Liver (tissue), 9 donors: ENCODE results near the gene ZNF556. TPM values are rescaled to one million over a fixed set of nuclear protein-coding genes. Genes with fewer than 3 reads are reported as not detected.
"Not testable (repeated sequence)": the region's sequence is repeated elsewhere in the genome, so short reads cannot be mapped to it uniquely, and the experiment has no call there.

Experiments
- DNase-seq: peaks from one replicate; pipeline ENCODE4 v3.0.0-alpha.2; 2017; ENCODE audit warnings: low spot score
- H3K27ac ChIP-seq, 2 donors: one replicate each; pipeline ENCODE4 v1.7.0; 2013; ENCODE audit warnings: inconsistent platforms in 2 of 2, low read length in 2 of 2, control low read depth in 1 of 2, low read depth in 1 of 2, mild to moderate bottlenecking in 1 of 2
- H3K27me3 ChIP-seq, 4 donors: one replicate each; pipeline versions ENCODE4 v1.6.1 to v1.7.0; 2013; ENCODE audit warnings: low read length in 3 of 4, inconsistent platforms in 1 of 4, mild to moderate bottlenecking in 1 of 4, moderate library complexity in 1 of 4; ENCODE audit not compliant: control insufficient read depth in 4 of 4, insufficient read depth in 4 of 4
- H3K36me3 ChIP-seq, 4 donors: one replicate each; pipeline versions ENCODE4 v1.6.1 to v1.7.0; 2013; ENCODE audit warnings: low read length in 3 of 4, mild to moderate bottlenecking in 3 of 4, low read depth in 1 of 4, moderate library complexity in 1 of 4; ENCODE audit not compliant: control insufficient read depth in 4 of 4, insufficient read depth in 3 of 4
- H3K4me1 ChIP-seq, 4 donors: one replicate each; pipeline versions ENCODE4 v1.6.1 to v1.7.0; 2013; ENCODE audit warnings: low read length in 3 of 4, mild to moderate bottlenecking in 3 of 4, moderate library complexity in 1 of 4; ENCODE audit not compliant: control insufficient read depth in 4 of 4, insufficient read depth in 4 of 4
- H3K4me3 ChIP-seq, 3 donors: one replicate each; pipeline versions ENCODE4 v1.6.1 to v1.7.0; 2013; ENCODE audit warnings: low read length in 3 of 3, control low read depth in 1 of 3, low read depth in 1 of 3, mild to moderate bottlenecking in 1 of 3
- H3K9ac ChIP-seq, 2 donors: one replicate each; pipeline ENCODE4 v1.7.0; 2013; ENCODE audit warnings: low read length in 2 of 2, mild to moderate bottlenecking in 2 of 2, moderate library complexity in 2 of 2, control low read depth in 1 of 2, low read depth in 1 of 2
- H3K9me3 ChIP-seq, 4 donors: one replicate each; pipeline versions ENCODE4 v1.6.1 to v1.7.0; 2013; ENCODE audit warnings: low read length in 3 of 4; ENCODE audit not compliant: control insufficient read depth in 4 of 4
- ATF3 ChIP-seq: IDR thresholded peaks from 2 replicates; pipeline ENCODE4 v1.6.1; 2016; ENCODE audit warnings: antibody characterized with exemption
- CTCF ChIP-seq: fragments of 150-350 bp; IDR thresholded peaks from 2 replicates; pipeline ENCODE4 v1.5.1; 2017; ENCODE audit warnings: improper control_type of control experiment, low read depth, low read length; ENCODE audit not compliant: missing input control
- FOXA1 ChIP-seq: IDR thresholded peaks from 2 replicates; pipeline ENCODE4 v1.6.1; 2016; ENCODE audit warnings: antibody characterized with exemption
- FOXA2 ChIP-seq: IDR thresholded peaks from 2 replicates; pipeline ENCODE4 v1.6.1; 2016; ENCODE audit warnings: antibody characterized with exemption
- GABPA ChIP-seq, 2 donors: IDR thresholded peaks in 1 of 2; conservative IDR thresholded peaks in 1 of 2; 2 replicates each; pipeline ENCODE4 v1.6.1; 2016; ENCODE audit warnings: antibody characterized with exemption in 2 of 2, mild to moderate bottlenecking in 1 of 2, moderate library complexity in 1 of 2
- HNF4A ChIP-seq, 2 donors: conservative IDR thresholded peaks; 2 replicates each; pipeline ENCODE4 v1.6.1; 2016; ENCODE audit warnings: antibody characterized with exemption in 2 of 2, mild to moderate bottlenecking in 2 of 2
- HNF4G ChIP-seq: IDR thresholded peaks from 2 replicates; pipeline ENCODE4 v1.6.1; 2016; ENCODE audit warnings: antibody characterized with exemption
- RAD21 ChIP-seq, 2 donors: IDR thresholded peaks; 2 replicates each; pipeline ENCODE4 v1.6.1; 2016; ENCODE audit warnings: antibody characterized with exemption in 2 of 2, mild to moderate bottlenecking in 2 of 2
- REST ChIP-seq: IDR thresholded peaks from 2 replicates; pipeline ENCODE4 v1.6.1; 2016; ENCODE audit warnings: antibody characterized with exemption, mild to moderate bottlenecking
- SP1 ChIP-seq: IDR thresholded peaks from 2 replicates; pipeline ENCODE4 v1.6.1; 2018; ENCODE audit warnings: antibody characterized with exemption, mild to moderate bottlenecking
- ZBTB33 ChIP-seq: IDR thresholded peaks from 2 replicates; pipeline ENCODE4 v1.6.1; 2016; ENCODE audit warnings: antibody characterized with exemption
- WGBS: extraction: QIAGEN DNeasy Blood & Tissue Kit; methylation state at CpG from one replicate; pipeline ENCODE4 v1.1.7; 2013; 5-methylcytosine and 5-hydroxymethylcytosine counted together
- polyA plus RNA-seq, 2 donors: library from polyadenylated mRNA; stranded (reverse) in 1 of 2; unstranded in 1 of 2; fragments of 200-250 nt in 1 of 2; fragments of >200 nt in 1 of 2; fragmentation: Nextera tagmentation in 1 of 2; extraction: Ambion mirVana in 1 of 2; gene quantifications; one replicate each; pipeline versions ENCODE4 v1.2.1 to v1.2.3, GENCODE V29; 2013 to 2015
- total RNA-seq, 2 donors: library from RNA; depleted of rRNA; stranded (reverse); fragments of >200 nt; gene quantifications; one replicate each; pipeline ENCODE4 v1.2.3, GENCODE V29; 2014
- donor health status: healthy.
- donor health status: healthy.
- donor health status: healthy.
- donor health status: healthy.
- donor health status: healthy.

ZNF556 gene
- total and polyA plus RNA-seq, 4 donors, result 0.08 TPM; not detected in 3

- no peak for TF ChIP-seq ATF3
Measured at GRCh38 chr19:2869618-2870017, 2.5 kb downstream of the ZNF556 start (continued).

GRCh38 chr19:2872175-2872574 is 5.0 kb downstream of the ZNF556 start:
- DNase-seq, H3K4me1 ChIP-seq, H3K9ac ChIP-seq, H3K27ac ChIP-seq, H3K27me3 ChIP-seq, H3K4me3 ChIP-seq, H3K36me3 ChIP-seq: not testable (repeated sequence)
- H3K9me3 ChIP-seq, result peaks cover under 1 to 10% (median 2%) of the 10 kb centered on the region in 4 donors
- TF ChIP-seq CTCF, result peak; percentile 5
- TF ChIP-seq RAD21 (IDR thresholded peaks at IDR 0.05), result peak; percentile 18 to 59
- WGBS, result 18% methylated on average over 11 of the region's 11 CpGs

GRCh38 chr19:2877398-2878331 is 10.5 kb downstream of the ZNF556 start:
- Histone ChIP-seq H3K4me3 (peak overlapping the region in 2 of 3 donors; percentile 8 to 20), H3K27ac (no peak overlapping the region), H3K4me1 (no peaks in the 10 kb centered on the region), H3K9me3 (peaks cover 8 to 27% (median 13%) of the 10 kb centered on the region in 4 donors), H3K9ac (no peak overlapping the region), H3K27me3 (no peaks in the 10 kb centered on the region), H3K36me3 (no peaks in the 10 kb centered on the region)
- DNase-seq, result no peak
- no peak for TF ChIP-seq HNF4A (conservative IDR thresholded peaks at IDR 0.05)
- TF ChIP-seq HNF4G, result no peak
- TF ChIP-seq FOXA1, result no peak
- no peak for TF ChIP-seq GABPA (IDR thresholded peaks at IDR 0.05 in 1 of 2, conservative IDR thresholded peaks at IDR 0.05 in 1 of 2)
- TF ChIP-seq SP1, result no peak
- TF ChIP-seq REST, result no peak
- TF ChIP-seq ZBTB33, result no peak
- TF ChIP-seq FOXA2, result no peak
- 87% methylated on average over 32 of the region's 32 CpGs for WGBS
